HL-60 (cell line): ENCODE measurements around the gene RCOR3.

Experiments
- CTCF ChIP-seq: IDR thresholded peaks from one replicate; pipeline ENCODE4 v1.5.1; 2011; ENCODE audit warnings: low read length, control low read depth, inconsistent platforms; ENCODE audit not compliant: insufficient read depth
- GABPA ChIP-seq: IDR thresholded peaks from 2 replicates; pipeline ENCODE4 v1.6.1; 2012; ENCODE audit warnings: low read depth
- POLR2AphosphoS5 ChIP-seq: IDR thresholded peaks from 2 replicates; pipeline ENCODE4 v1.6.1; 2012; ENCODE audit warnings: low read depth
- REST ChIP-seq: IDR thresholded peaks from 2 replicates; pipeline ENCODE4 v1.6.1; 2012; ENCODE audit warnings: low read depth; ENCODE audit not compliant: insufficient replicate concordance
- SPI1 ChIP-seq: IDR thresholded peaks from 2 replicates; pipeline ENCODE4 v1.6.1; 2012; ENCODE audit warnings: low read depth, mild to moderate bottlenecking, borderline replicate concordance

- TF ChIP-seq CTCF (no peak), GABPA (no peak), POLR2AphosphoS5 (no peak), REST (no peak), SPI1 (no peak)
These were observed 45.5 kb upstream of the RCOR3 start for GRCh38 chr1:211213702-211214101.
